ENCODE results near the gene VWF.

VWF gene

DNA sequence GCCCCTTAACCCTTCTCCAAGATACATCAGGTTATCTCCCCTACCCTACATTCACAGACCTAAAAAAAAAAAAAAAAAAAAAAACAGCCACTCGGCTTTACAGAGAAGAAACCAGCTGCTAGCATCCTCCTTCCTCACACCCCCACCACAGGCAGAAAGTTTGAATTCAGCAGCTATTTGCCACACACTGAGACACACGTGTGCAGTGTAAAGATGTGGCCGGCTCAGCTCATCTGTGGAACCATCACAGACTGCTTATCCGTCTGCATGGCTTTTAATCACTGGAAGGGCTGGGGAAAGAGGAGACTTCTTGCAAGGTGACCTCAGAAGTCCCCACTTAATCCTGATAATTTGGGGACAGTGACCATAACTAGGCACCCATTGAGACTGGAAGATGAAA is 50.0 kb downstream of the VWF start:
- Histone ChIP-seq H3K36me3 (ENCODE audit: control insufficient read depth in 1 of 2, insufficient read depth in 2 of 2, low read length in 2 of 2) (no peaks in the 10 kb centered on the region), H3K27ac (ENCODE audit: low read length) (no peak overlapping the region), H3K4me3 (ENCODE audit: low read depth in 1 of 2, low read length in 2 of 2) (peak overlapping the region in 1 of 2 donors; percentile 37), H3K9me3 (ENCODE audit: control insufficient read depth in 1 of 2, low read length in 2 of 2) (no peaks in the 10 kb centered on the region), H3K4me1 (ENCODE audit: control insufficient read depth in 1 of 2, insufficient read depth in 2 of 2, low read length in 2 of 2) (peaks cover 4 to 7% of the 10 kb centered on the region in 2 donors), H3K27me3 (ENCODE audit: low read depth, low read length) (no peaks in the 10 kb centered on the region)

GRCh38 chr12:6073426-6073825 is 51.0 kb downstream of the VWF start:
- Histone ChIP-seq H3K36me3 (ENCODE audit: control insufficient read depth in 1 of 2, insufficient read depth in 2 of 2, low read length in 2 of 2) (no peaks in the 10 kb centered on the region), H3K27me3 (ENCODE audit: low read depth, low read length) (no peaks in the 10 kb centered on the region), H3K27ac (ENCODE audit: low read length) (no peak overlapping the region)

DNA sequence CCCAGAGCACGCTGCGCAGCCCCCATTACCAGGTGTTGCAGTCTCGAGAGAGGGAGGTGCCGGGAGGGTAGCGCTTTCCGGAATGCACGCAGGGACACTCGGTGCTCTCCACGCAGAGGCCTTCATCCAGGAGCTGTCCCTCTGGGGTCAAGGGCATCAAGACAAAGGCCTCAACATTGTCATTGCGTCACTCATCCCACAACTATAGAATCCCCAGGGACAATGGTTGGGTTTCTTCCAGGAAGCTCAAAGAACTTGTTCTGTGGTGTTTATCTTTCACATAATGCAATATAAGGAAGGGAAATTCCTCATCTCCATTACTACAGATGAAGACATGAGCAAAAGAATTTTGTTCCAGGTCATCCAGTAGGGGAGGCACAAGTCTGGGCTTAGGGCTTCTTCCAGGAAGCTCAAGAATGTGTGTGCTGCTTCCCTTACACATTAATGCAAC is 52.1 kb downstream of the VWF start:
- Histone ChIP-seq H3K4me3 (ENCODE audit: low read depth in 1 of 2, low read length in 2 of 2) (no peak overlapping the region), H3K36me3 (ENCODE audit: control insufficient read depth in 1 of 2, insufficient read depth in 2 of 2, low read length in 2 of 2) (no peaks in the 10 kb centered on the region), H3K27me3 (ENCODE audit: low read depth, low read length) (no peaks in the 10 kb centered on the region), H3K4me1 (ENCODE audit: control insufficient read depth in 1 of 2, insufficient read depth in 2 of 2, low read length in 2 of 2) (peaks cover 7 to 8% of the 10 kb centered on the region in 2 donors), H3K9me3 (ENCODE audit: control insufficient read depth in 1 of 2, low read length in 2 of 2) (no peaks in the 10 kb centered on the region), H3K27ac (ENCODE audit: low read length) (no peak overlapping the region)

More at GRCh38 chr12:6073426-6073825, 51.0 kb downstream of the VWF start:
- Histone ChIP-seq H3K4me3 (ENCODE audit: low read depth in 1 of 2, low read length in 2 of 2) (no peak overlapping the region), H3K4me1 (ENCODE audit: control insufficient read depth in 1 of 2, insufficient read depth in 2 of 2, low read length in 2 of 2) (peaks cover 7 to 8% of the 10 kb centered on the region in 2 donors), H3K9me3 (ENCODE audit: control insufficient read depth in 1 of 2, low read length in 2 of 2) (no peaks in the 10 kb centered on the region)

DNA sequence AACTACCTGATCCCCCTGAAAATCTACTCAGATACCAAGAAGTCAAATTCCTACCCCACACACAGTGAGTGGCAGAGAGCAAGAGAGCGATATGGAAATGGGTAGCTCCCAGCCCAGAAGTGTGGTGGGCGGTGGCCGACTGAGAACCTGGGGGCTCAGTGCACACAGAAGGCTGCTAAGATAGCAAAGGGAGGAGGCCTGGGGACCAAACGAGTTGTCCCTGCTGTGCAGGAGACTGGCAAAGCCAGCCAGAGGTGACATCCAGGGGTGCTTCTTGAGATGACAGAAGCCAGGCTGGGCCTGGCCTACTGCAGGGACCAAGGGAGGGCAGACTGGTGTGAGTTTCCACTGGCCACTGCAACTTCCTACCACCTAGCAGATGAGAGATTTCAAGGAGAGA is 52.9 kb downstream of the VWF start:
- Histone ChIP-seq H3K9me3 (ENCODE audit: control insufficient read depth in 1 of 2, low read length in 2 of 2) (no peaks in the 10 kb centered on the region), H3K4me3 (ENCODE audit: low read depth in 1 of 2, low read length in 2 of 2) (no peak overlapping the region), H3K4me1 (ENCODE audit: control insufficient read depth in 1 of 2, insufficient read depth in 2 of 2, low read length in 2 of 2) (peaks cover 7 to 8% of the 10 kb centered on the region in 2 donors), H3K27me3 (ENCODE audit: low read depth, low read length) (no peaks in the 10 kb centered on the region), H3K27ac (ENCODE audit: low read length) (no peak overlapping the region), H3K36me3 (ENCODE audit: control insufficient read depth in 1 of 2, insufficient read depth in 2 of 2, low read length in 2 of 2) (no peaks in the 10 kb centered on the region)

- H3K9me3 ChIP-seq (ENCODE audit: control insufficient read depth in 1 of 2, low read length in 2 of 2) = no peaks in the 10 kb centered on the region
- H3K4me3 ChIP-seq (ENCODE audit: low read depth in 1 of 2, low read length in 2 of 2) = no peak overlapping the region
- H3K36me3 ChIP-seq (ENCODE audit: control insufficient read depth in 1 of 2, insufficient read depth in 2 of 2, low read length in 2 of 2) = no peaks in the 10 kb centered on the region
- no peak overlapping the region for H3K27ac ChIP-seq (ENCODE audit: low read length)
- H3K27me3 ChIP-seq (ENCODE audit: low read depth, low read length) = no peaks in the 10 kb centered on the region
- H3K4me1 ChIP-seq (ENCODE audit: control insufficient read depth in 1 of 2, insufficient read depth in 2 of 2, low read length in 2 of 2) = peaks cover 6 to 8% of the 10 kb centered on the region in 2 donors
Measured at GRCh38 chr12:6070472-6071257, 53.8 kb downstream of the VWF start.

GRCh38 chr12:6069437-6070093 is 54.9 kb downstream of the VWF start:
- Histone ChIP-seq H3K27ac (ENCODE audit: low read length) (no peak overlapping the region), H3K4me3 (ENCODE audit: low read depth in 1 of 2, low read length in 2 of 2) (no peak overlapping the region), H3K27me3 (ENCODE audit: low read depth, low read length) (no peaks in the 10 kb centered on the region), H3K4me1 (ENCODE audit: control insufficient read depth in 1 of 2, insufficient read depth in 2 of 2, low read length in 2 of 2) (peaks cover 0 to 8% of the 10 kb centered on the region in 2 donors), H3K36me3 (ENCODE audit: control insufficient read depth in 1 of 2, insufficient read depth in 2 of 2, low read length in 2 of 2) (no peaks in the 10 kb centered on the region), H3K9me3 (ENCODE audit: control insufficient read depth in 1 of 2, low read length in 2 of 2) (no peaks in the 10 kb centered on the region)

DNA sequence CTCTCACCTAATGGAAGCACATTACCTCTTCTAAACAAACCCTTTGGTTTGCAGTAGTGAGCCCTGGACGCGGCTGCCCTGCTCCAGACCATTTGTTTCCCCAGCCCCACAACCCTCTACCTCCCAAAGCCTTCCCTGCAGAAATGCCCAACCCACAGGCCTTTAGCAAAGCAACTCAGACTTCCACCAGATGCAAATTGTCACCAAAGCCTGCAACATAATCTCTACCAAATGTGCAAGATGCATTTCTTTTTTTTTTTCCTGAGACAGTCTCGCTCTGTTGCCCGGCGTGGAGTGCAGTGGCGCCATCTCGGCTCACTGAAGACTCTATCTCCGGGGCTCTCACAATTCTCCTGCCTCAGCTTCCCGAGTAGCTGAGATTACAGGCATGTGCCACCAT is 56.2 kb downstream of the VWF start:
- no peaks in the 10 kb centered on the region for H3K36me3 ChIP-seq (ENCODE audit: control insufficient read depth in 1 of 2, insufficient read depth in 2 of 2, low read length in 2 of 2)
- peaks cover 0 to 8% of the 10 kb centered on the region in 2 donors for H3K4me1 ChIP-seq (ENCODE audit: control insufficient read depth in 1 of 2, insufficient read depth in 2 of 2, low read length in 2 of 2)
- H3K4me3 ChIP-seq (ENCODE audit: low read depth in 1 of 2, low read length in 2 of 2) = no peak overlapping the region
- H3K27ac ChIP-seq (ENCODE audit: low read length) = no peak overlapping the region
- no peaks in the 10 kb centered on the region for H3K9me3 ChIP-seq (ENCODE audit: control insufficient read depth in 1 of 2, low read length in 2 of 2)
- H3K27me3 ChIP-seq (ENCODE audit: low read depth, low read length) = no peaks in the 10 kb centered on the region

DNA sequence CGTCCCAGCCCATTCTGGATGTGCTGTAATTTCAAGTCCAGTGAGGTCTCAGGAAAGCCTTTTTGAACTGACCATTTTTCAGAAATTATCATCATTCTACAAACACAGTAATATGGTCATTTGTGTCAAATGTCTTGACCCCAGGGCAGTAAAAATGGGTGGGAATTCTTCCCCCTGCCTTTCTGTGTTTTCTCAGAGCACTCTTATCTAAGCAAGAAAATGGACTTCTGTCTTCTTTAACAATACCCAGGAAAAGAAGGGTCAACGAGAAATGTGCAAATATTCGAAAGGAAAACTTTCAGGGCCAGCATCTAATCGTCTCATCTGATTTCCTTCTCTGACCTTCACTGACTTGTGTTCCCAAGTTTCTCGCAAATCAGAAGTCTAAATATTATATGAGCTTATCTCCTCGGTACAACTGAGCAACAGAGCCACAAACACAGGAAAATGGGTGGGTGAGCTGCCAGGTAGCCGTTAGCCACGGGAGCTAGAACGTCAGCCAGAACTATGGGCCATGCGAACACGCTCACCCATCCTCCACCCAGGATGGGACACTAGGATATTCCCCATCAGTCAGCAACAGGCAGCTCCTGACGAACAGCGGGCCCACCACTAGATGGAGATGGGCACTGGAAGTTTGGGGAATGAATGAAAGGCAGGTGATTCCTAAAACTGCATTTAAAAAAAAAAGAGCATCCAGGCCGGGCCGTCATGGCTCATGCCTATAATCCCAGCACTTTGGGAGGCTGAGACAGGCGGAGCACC is 57.1 kb downstream of the VWF start:
- Histone ChIP-seq H3K9me3 (ENCODE audit: control insufficient read depth in 1 of 2, low read length in 2 of 2) (no peaks in the 10 kb centered on the region), H3K4me3 (ENCODE audit: low read depth in 1 of 2, low read length in 2 of 2) (no peak overlapping the region), H3K36me3 (ENCODE audit: control insufficient read depth in 1 of 2, insufficient read depth in 2 of 2, low read length in 2 of 2) (no peaks in the 10 kb centered on the region), H3K27me3 (ENCODE audit: low read depth, low read length) (no peaks in the 10 kb centered on the region), H3K4me1 (ENCODE audit: control insufficient read depth in 1 of 2, insufficient read depth in 2 of 2, low read length in 2 of 2) (peaks cover 6 to 8% of the 10 kb centered on the region in 2 donors), H3K27ac (ENCODE audit: low read length) (no peak overlapping the region)

GRCh38 chr12:6066651-6067050 is 57.8 kb downstream of the VWF start:
- no peaks in the 10 kb centered on the region for H3K9me3 ChIP-seq (ENCODE audit: control insufficient read depth in 1 of 2, low read length in 2 of 2)
- no peaks in the 10 kb centered on the region for H3K36me3 ChIP-seq (ENCODE audit: control insufficient read depth in 1 of 2, insufficient read depth in 2 of 2, low read length in 2 of 2)
- H3K4me3 ChIP-seq (ENCODE audit: low read depth in 1 of 2, low read length in 2 of 2) = no peak overlapping the region
- H3K27me3 ChIP-seq (ENCODE audit: low read depth, low read length) = no peaks in the 10 kb centered on the region
- no peak overlapping the region for H3K27ac ChIP-seq (ENCODE audit: low read length)
- peaks cover 6 to 8% of the 10 kb centered on the region in 2 donors for H3K4me1 ChIP-seq (ENCODE audit: control insufficient read depth in 1 of 2, insufficient read depth in 2 of 2, low read length in 2 of 2)

GRCh38 chr12:6065863-6066199 is 58.6 kb downstream of the VWF start:
- no peak overlapping the region for H3K4me3 ChIP-seq (ENCODE audit: low read depth in 1 of 2, low read length in 2 of 2)
- no peaks in the 10 kb centered on the region for H3K9me3 ChIP-seq (ENCODE audit: control insufficient read depth in 1 of 2, low read length in 2 of 2)
- H3K4me1 ChIP-seq (ENCODE audit: control insufficient read depth in 1 of 2, insufficient read depth in 2 of 2, low read length in 2 of 2) = peaks cover 6 to 8% of the 10 kb centered on the region in 2 donors
- no peaks in the 10 kb centered on the region for H3K36me3 ChIP-seq (ENCODE audit: control insufficient read depth in 1 of 2, insufficient read depth in 2 of 2, low read length in 2 of 2)
- no peak overlapping the region for H3K27ac ChIP-seq (ENCODE audit: low read length)
- no peaks in the 10 kb centered on the region for H3K27me3 ChIP-seq (ENCODE audit: low read depth, low read length)

DNA sequence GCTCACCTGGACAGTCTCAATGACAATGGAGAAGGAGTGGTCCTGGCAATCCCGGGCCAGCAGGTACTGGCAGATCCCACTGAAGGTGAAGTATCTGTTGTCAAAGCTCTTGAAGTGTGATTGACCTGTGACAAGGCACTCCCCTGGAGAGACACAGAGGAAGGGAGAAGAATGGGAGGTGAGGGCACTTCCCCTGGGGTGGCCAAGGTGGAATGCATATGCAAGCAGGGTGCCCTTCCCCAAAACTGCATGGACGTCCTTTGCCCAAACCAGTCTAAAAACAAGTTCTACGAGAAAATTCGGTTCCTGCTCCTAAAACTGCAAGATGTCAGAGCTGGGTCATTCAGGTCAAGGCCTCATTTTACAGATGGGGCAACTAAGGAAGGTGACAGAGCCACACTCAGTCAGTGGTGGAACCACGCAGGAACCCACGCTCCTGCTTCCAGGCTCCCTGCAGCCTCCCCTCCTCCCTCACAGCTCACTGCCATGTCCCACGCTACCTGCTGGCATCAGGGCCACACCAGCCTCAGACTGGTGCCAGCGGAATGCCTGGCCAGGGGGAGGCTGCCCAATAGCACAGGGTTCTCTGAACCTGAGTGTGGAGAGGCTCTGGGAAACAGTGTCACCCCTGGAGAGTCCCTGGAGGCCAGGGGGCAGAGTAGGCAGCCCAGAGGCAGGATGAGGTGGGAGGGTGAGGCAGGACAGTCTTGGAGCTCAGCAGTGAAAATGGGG is 59.2 kb downstream of the VWF start:
- no peaks in the 10 kb centered on the region for H3K27me3 ChIP-seq (ENCODE audit: low read depth, low read length)
- peaks cover 6 to 8% of the 10 kb centered on the region in 2 donors for H3K4me1 ChIP-seq (ENCODE audit: control insufficient read depth in 1 of 2, insufficient read depth in 2 of 2, low read length in 2 of 2)
- H3K4me3 ChIP-seq (ENCODE audit: low read depth in 1 of 2, low read length in 2 of 2) = no peak overlapping the region
- no peaks in the 10 kb centered on the region for H3K9me3 ChIP-seq (ENCODE audit: control insufficient read depth in 1 of 2, low read length in 2 of 2)
- no peaks in the 10 kb centered on the region for H3K36me3 ChIP-seq (ENCODE audit: control insufficient read depth in 1 of 2, insufficient read depth in 2 of 2, low read length in 2 of 2)
- no peak overlapping the region for H3K27ac ChIP-seq (ENCODE audit: low read length)
